Nephron progenitor cell (in vitro differentiated cells): ENCODE results near the gene EFHC2.

Experiments
- DNase-seq: peaks from one replicate; pipeline ENCODE4 v3.0.0; 2021
- H3K27ac Mint-ChIP-seq: 2 replicates; pipeline ENCODE4 v1.8.0; 2021; ENCODE audit warnings: mild to moderate bottlenecking, moderate library complexity, mixed read lengths
- H3K27me3 Mint-ChIP-seq: 2 replicates; pipeline ENCODE4 v1.8.0; 2021; ENCODE audit warnings: mild to moderate bottlenecking, low read depth, mixed read lengths; ENCODE audit not compliant: poor library complexity
- H3K36me3 Mint-ChIP-seq: 2 replicates; pipeline ENCODE4 v1.8.0; 2021; ENCODE audit warnings: low read depth, mixed read lengths
- H3K4me1 Mint-ChIP-seq: 2 replicates; pipeline ENCODE4 v1.8.0; 2021; ENCODE audit warnings: mixed read lengths
- H3K4me3 Mint-ChIP-seq: 2 replicates; pipeline ENCODE4 v1.8.0; 2021; ENCODE audit warnings: mild to moderate bottlenecking, moderate library complexity, mixed read lengths
- H3K9me3 Mint-ChIP-seq: 2 replicates; pipeline ENCODE4 v1.8.0; 2021; ENCODE audit warnings: mild to moderate bottlenecking, moderate library complexity, mixed read lengths
- CTCF ChIP-seq: fragments of 200-600 bp; sonication (generic); IDR thresholded peaks from 2 replicates; pipeline ENCODE4 v1.5.0; 2021; ENCODE audit warnings: antibody characterized with exemption

The EFHC2 gene

GRCh38 chrX:44349561-44349960, 6.1 kb upstream of the EFHC2 start:
- Mint-ChIP-seq H3K27me3 (no peaks in the 10 kb centered on the region), H3K27ac (no peak overlapping the region), H3K4me1 (peaks cover 4% of the 10 kb centered on the region), H3K9me3 (peaks cover 56% of the 10 kb centered on the region), H3K4me3 (no peak overlapping the region), H3K36me3 (no peaks in the 10 kb centered on the region)
- no peak for TF ChIP-seq CTCF
- no peak for DNase-seq

GRCh38 chrX:44344687-44345086, 1.2 kb upstream of the EFHC2 start:
- no peak for DNase-seq
- Mint-ChIP-seq H3K4me3 (peak overlapping the region; percentile 51), H3K36me3 (no peaks in the 10 kb centered on the region), H3K9me3 (peaks cover 56% of the 10 kb centered on the region), H3K27ac (peak overlapping the region; percentile 89), H3K27me3 (no peaks in the 10 kb centered on the region), H3K4me1 (peaks cover 13% of the 10 kb centered on the region)
- TF ChIP-seq CTCF, result no peak

GRCh38 chrX:44344194-44344593, 722 bp upstream of the EFHC2 start:
- peaks cover 13% of the 10 kb centered on the region for H3K4me1 Mint-ChIP-seq
- DNase-seq, result no peak
- H3K27ac Mint-ChIP-seq, result peak overlapping the region; percentile 89
- peaks cover 51% of the 10 kb centered on the region for H3K9me3 Mint-ChIP-seq
- H3K27me3 Mint-ChIP-seq, result no peaks in the 10 kb centered on the region
- no peaks in the 10 kb centered on the region for H3K36me3 Mint-ChIP-seq
- TF ChIP-seq CTCF, result no peak
- H3K4me3 Mint-ChIP-seq, result peak overlapping the region; percentile 75

- Mint-ChIP-seq H3K27me3 (no peaks in the 10 kb centered on the region), H3K36me3 (no peaks in the 10 kb centered on the region), H3K4me3 (peak overlapping the region; percentile 75), H3K4me1 (peaks cover 13% of the 10 kb centered on the region), H3K9me3 (peaks cover 43% of the 10 kb centered on the region), H3K27ac (no peak overlapping the region)
- no peak for TF ChIP-seq CTCF
- DNase-seq, result no peak
Measured at GRCh38 chrX:44342866-44343265, 606 bp downstream of the EFHC2 start.

GRCh38 chrX:44338361-44338760, 5.1 kb downstream of the EFHC2 start:
- Mint-ChIP-seq H3K4me1 (no peaks in the 10 kb centered on the region), H3K36me3 (no peaks in the 10 kb centered on the region), H3K9me3 (peaks cover 26% of the 10 kb centered on the region), H3K4me3 (no peak overlapping the region), H3K27me3 (no peaks in the 10 kb centered on the region), H3K27ac (no peak overlapping the region)
- TF ChIP-seq CTCF, result no peak
- no peak for DNase-seq

- no peaks in the 10 kb centered on the region for H3K4me1 Mint-ChIP-seq
- DNase-seq, result no peak
- H3K9me3 Mint-ChIP-seq, result peaks cover 34% of the 10 kb centered on the region
- H3K4me3 Mint-ChIP-seq, result no peak overlapping the region
- H3K27ac Mint-ChIP-seq, result no peak overlapping the region
- peaks cover 6% of the 10 kb centered on the region for H3K27me3 Mint-ChIP-seq
- H3K36me3 Mint-ChIP-seq, result no peaks in the 10 kb centered on the region
- TF ChIP-seq CTCF, result no peak
Measured at GRCh38 chrX:44332437-44332836, 11.0 kb downstream of the EFHC2 start.
